Hypothalamus (tissue), 51 donors: ENCODE results near the gene NPIPB8.
"Not testable (repeated sequence)": the region's sequence is repeated elsewhere in the genome, so short reads cannot be mapped to it uniquely, and the experiment has no call there.

Experiments used
- DNase-seq, 51 donors: peaks; one replicate each; lab custom pipeline; 2025; lab: John Stamatoyannopoulos, UW

NPIPB8 gene

DNA sequence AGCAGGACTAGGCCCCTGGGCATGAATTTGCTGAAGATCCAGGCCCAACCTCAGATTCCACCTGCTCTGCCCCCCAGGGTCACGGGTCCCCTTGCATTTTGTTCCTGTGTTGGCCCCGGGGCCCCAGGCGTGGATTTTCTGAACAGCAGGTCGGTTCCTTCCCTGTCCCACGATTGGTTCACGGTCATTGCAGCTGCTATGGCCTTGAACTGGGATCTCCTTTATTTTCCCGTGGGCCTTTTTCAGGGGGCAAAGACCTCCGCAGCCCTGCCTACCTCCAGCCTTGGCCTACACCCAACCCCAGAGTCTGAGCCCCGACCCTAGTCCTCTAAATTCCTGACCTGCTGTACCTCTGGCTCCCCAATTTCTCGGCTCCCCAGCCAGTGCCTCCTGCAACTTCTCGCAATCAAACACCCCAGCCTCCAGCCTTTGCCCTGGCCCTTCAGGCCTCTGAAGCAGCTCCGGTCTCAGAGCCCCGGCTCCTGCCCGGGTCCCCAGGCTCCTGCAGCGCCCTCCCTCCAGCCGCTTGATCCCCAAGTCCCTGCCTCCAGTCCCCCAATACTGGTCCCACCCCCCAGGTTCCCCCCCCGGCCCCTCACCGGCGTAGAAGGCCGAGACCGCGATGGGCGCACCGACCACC lies 15.2 kb upstream of the NPIPB8 start:
- DNase-seq = not testable (repeated sequence)

DNA sequence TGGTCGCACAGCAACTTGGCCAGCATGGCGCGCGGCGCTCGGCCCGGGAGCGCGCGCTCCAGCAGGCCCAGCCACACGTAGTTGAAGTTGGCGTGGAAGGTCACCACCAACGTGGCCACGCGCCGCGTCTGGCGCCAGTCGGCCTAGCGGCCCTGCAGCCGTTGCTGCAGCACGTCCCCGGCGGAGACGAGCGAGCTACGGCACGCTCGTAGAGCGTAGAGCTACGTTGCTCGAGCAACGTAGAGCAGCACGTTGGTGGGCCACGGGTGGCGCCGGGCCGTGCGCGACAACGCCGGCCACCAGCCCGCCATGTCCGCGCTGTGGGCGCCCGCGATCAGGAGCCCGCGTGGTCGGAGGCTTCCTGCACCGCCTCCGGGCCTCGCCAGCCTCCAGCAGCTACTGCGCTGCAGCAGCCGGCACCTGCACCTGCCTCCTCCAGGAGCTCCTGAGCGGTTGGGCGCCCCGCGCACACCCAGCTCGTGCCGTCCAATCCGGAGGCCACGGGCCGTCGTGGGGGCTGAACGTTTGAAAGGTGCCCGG lies 14.6 kb upstream of the NPIPB8 start:
- peak in 12 of 51 donors; percentile 12 to 61 (median 38) for DNase-seq

GRCh38 chr16:28630905-28631304 lies 7.0 kb upstream of the NPIPB8 start:
- DNase-seq = not testable (repeated sequence)

DNA sequence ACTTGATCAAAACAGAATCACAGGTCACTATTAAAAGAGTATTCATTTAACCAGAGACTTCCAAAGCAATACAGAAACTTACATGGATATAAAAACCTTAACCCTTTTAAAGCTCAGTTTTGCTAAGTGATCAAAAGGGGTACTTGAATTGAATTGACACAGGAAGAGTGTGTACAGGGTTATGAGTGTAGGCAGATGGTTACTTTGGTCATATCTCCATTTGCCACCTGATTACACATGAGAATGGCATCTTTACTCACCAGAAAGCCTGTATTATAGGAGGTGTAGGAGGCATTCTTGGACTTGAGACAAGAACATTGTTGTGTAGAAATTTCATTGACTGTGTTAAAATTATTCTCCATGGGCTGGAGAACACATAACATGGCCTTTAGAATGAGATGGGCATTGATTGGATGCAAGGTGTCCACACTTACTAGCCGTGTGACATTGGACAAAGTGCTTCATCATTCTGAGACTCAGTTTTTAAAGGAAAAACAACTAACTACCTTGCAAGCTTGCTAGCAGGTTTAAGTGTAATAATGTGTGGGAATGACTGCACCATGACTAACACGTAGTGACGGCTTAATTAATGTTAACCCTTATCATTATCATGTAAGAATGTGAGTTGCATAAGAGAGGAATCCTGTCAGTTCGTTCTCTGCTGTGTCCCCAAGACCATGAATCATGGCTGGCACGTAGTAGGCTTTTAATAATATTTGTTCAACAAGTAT lies 1.6 kb upstream of the NPIPB8 start:
- DNase-seq = not testable (repeated sequence)

GRCh38 chr16:28638359-28638758 lies 494 bp downstream of the NPIPB8 start:
- DNase-seq = not testable (repeated sequence)

GRCh38 chr16:28639959-28640358 lies 2.1 kb downstream of the NPIPB8 start:
- not testable (repeated sequence) for DNase-seq

DNA sequence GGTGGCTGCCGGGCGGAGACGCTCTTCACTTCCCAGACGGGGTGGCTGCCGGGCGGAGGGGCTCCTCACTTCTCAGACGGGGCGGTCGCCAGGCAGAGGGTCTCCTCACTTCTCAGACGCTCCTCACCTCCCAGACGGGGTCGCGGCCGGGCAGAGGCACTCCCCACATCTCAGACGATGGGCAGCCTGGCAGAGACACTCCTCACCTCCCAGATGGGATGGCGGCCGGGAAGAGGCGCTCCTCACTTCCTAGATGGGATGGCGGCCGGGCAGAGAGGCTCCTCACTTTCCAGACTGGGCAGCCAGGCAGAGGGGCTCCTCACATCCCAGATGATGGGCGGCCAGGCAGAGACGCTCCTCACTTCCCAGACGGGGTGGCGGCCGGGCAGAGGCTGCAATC lies 28.4 kb downstream of the NPIPB8 start:
- DNase-seq = not testable (repeated sequence)

- not testable (repeated sequence) for DNase-seq
Observed at GRCh38 chr16:28667480-28667879, 29.6 kb downstream of the NPIPB8 start.

DNA sequence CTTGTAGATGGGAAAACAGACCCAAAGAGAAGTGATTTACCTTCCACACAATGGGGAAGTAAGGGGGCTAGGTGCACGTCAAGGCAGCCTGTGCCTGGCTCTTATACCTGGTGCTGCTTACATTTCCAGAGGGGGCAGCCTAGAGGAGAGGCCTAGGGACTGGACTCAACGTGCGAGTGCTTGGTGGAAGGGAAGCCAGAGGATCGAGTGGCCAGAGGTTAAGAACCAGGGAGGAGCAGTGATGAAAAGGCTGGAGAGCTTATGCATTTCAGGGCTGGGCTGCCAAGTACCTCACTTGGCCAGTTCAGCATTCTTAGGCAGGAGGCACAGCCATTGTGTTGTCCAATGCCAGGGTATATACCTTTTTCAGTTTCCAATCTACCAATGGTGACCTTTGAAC lies 30.3 kb downstream of the NPIPB8 start:
- DNase-seq = not testable (repeated sequence)

GRCh38 chr16:28688327-28688952 lies 50.6 kb downstream of the NPIPB8 start:
- not testable (repeated sequence) for DNase-seq

DNA sequence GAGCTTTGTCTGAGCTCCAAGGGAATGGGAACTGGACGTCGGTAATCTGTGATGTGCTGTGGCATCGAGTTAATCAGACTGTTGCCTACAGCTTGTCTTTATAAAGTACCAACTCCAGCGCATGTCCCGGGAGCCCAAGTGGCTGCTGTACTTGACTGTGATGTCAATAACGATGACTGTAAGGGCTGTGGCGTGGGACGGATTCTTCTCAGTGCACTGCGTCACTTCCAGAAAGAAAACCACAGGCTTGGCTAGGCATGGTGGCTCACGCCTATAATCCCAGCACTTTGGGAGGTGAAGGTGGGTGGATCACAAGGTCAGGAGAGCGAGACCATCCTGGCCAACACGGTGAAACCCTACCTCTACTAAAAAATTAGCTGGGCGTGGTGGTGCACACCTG lies 51.6 kb downstream of the NPIPB8 start:
- not testable (repeated sequence) for DNase-seq

DNA sequence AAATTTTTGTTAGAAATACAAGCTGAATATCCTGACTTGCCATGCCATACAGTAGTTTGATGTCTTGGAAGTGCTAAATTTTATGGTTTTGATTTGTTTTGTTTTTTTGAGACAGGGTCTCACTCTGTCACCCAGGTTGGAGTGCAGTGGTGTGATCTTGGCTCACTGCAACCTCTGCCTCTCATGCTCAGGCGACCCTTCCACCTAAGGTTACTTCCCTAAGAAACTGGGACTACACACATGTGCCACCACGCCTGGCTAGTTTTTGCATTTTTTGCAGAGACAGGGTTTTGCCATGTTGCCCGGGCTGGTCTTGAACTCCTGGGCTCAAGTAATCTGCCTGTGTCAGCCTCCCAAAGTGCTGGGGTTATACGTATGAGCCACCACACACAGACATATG lies 53.9 kb downstream of the NPIPB8 start:
- DNase-seq = not testable (repeated sequence)

DNA sequence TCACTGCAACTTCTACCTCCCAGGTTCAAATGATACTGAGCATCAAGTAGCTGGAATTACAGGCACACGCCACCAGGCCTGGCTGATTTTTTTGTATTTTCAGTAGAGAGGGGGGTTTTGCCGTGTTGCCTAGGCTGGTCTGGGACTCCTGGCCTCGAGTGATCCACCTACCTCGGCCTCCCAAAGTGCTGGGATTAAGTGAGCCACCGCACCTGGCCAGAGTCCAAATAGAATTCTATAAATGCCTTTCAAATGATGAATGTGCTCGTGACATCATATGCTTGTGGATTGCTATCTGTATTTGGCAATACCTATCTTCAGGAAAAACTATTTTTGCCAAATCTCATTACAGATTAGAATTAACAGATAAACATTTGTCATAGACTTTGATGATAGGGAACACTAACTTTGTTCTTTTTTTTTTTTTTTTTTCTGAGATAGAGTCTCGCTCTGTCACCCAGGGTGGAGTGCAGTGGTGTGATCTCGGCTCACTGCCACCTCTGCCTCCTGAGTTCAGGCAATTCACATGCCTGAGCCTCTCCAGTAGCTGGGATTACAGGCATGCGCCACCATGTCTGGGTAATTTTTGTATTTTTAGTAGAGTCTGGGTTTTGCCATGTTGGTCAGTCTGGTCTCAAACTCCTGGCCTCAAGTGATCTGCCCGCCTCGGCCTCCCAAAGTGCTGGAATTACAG lies 55.5 kb downstream of the NPIPB8 start:
- DNase-seq = not testable (repeated sequence)

DNA sequence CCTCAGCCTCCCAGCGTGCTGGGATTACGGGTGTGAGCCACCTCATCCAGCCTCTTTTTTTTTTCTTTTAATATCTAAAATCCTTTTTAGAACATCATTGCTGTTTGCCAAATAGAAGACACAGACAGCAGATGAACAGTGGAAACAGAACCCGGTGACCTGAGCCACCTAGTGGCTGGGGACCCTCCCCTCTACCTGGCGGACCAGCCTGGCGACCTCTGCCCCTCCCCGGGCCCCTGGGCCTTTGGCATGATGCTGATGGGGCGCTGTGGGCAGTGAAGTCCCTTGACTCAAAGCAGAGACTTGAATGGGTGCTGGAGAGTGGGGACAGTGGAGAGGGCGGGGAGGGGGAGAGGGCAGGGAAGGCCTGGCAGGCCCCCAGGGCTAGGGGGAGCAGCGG lies 61.9 kb downstream of the NPIPB8 start:
- DNase-seq = not testable (repeated sequence)

GRCh38 chr16:28700349-28700748 lies 62.5 kb downstream of the NPIPB8 start:
- DNase-seq = not testable (repeated sequence)

DNA sequence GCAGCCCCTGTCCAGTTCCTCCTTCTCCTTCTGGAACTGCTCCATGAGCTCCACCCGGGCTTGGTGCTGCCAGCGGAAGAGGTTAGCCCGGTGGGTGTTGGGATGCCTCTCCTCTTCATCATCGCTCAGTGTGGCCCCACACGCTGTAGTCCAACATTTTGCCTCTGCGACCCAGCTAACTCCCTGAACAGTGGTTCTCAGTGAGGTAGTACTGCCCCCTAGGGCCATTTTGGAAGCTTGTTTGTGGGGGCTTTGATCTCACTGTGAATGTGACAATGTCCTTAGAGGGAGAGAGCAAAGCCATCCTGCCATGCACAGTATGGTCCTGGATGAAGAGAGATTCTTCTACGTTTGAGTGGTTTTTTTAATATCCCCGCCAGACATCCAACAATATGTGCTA lies 63.5 kb downstream of the NPIPB8 start:
- DNase-seq = not testable (repeated sequence)

GRCh38 chr16:28704246-28704645 lies 66.4 kb downstream of the NPIPB8 start:
- DNase-seq = not testable (repeated sequence)
